H1 (cell line): ENCODE data around the gene GP5.

Experiments used
- CTCF ChIP-seq, 3 experiments: IDR thresholded peaks; 1 replicate in 2 of 3; 2 replicates in 1 of 3; pipeline versions ENCODE4 v1.5.1 to v1.6.1; 2011; ENCODE audit warnings: low read length in 3 of 3, mild to moderate bottlenecking in 3 of 3, inconsistent platforms in 2 of 3, low read depth in 1 of 3, moderate library complexity in 1 of 3; ENCODE audit not compliant: insufficient read depth in 1 of 3; ENCODE audit errors: control extremely low read depth in 1 of 3
- EP300 ChIP-seq, 2 experiments: IDR thresholded peaks; 1 replicate in 1 of 2; 2 replicates in 1 of 2; pipeline ENCODE4 v1.6.1; 2011 to 2012; ENCODE audit warnings: low read depth in 2 of 2, low read length in 2 of 2, mild to moderate bottlenecking in 2 of 2, borderline replicate concordance in 1 of 2, inconsistent platforms in 1 of 2, moderate library complexity in 1 of 2
- KDM1A ChIP-seq: fragments of 200-600, 300-600 bp; sonication (generic); IDR thresholded peaks from 2 replicates; pipeline ENCODE4 v1.7.1; 2016; ENCODE audit warnings: mild to moderate bottlenecking, low read length, borderline replicate concordance
- POLR2A ChIP-seq, 2 experiments: IDR thresholded peaks; 1 replicate in 1 of 2; 2 replicates in 1 of 2; pipeline ENCODE4 v1.6.1; 2011; ENCODE audit warnings: low read depth in 2 of 2, low read length in 2 of 2, mild to moderate bottlenecking in 2 of 2; ENCODE audit errors: control extremely low read depth in 1 of 2
- SIN3A ChIP-seq, 2 experiments: IDR thresholded peaks in 1 of 2; conservative IDR thresholded peaks in 1 of 2; 2 replicates each; pipeline ENCODE4 v1.6.1; 2011 to 2012; ENCODE audit warnings: low read length in 2 of 2, improper control_type of control experiment in 1 of 2, low read depth in 1 of 2, mild to moderate bottlenecking in 1 of 2
- SIX5 ChIP-seq: IDR thresholded peaks from 2 replicates; pipeline ENCODE4 v1.6.1; 2011; ENCODE audit warnings: mild to moderate bottlenecking, low read depth, low read length
- SP4 ChIP-seq: IDR thresholded peaks from 2 replicates; pipeline ENCODE4 v1.6.1; 2012; ENCODE audit warnings: low read length, inconsistent platforms
- TCF12 ChIP-seq: IDR thresholded peaks from 2 replicates; pipeline ENCODE4 v1.6.1; 2011; ENCODE audit warnings: low read depth, mild to moderate bottlenecking, low read length
- USF2 ChIP-seq: IDR thresholded peaks from 2 replicates; pipeline ENCODE4 v1.6.1; 2011; ENCODE audit warnings: low read length, improper control_type of control experiment
- ZNF274 ChIP-seq: IDR thresholded peaks from 2 replicates; pipeline ENCODE4 v1.7.0; 2012; ENCODE audit warnings: low read length, borderline replicate concordance; ENCODE audit errors: extremely low read depth

GRCh38 chr3:194355379-194355778, 43.7 kb downstream of the GP5 start:
- TF ChIP-seq SP4 = no peak
- no peak for TF ChIP-seq SIX5
- TF ChIP-seq POLR2A (IDR thresholded peaks at IDR 0.05; ENCODE audit: control extremely low read depth in 1 of 2, low read depth in 2 of 2, low read length in 2 of 2) = no peak
- TF ChIP-seq ZNF274 = no peak
- TF ChIP-seq USF2 = no peak
- TF ChIP-seq TCF12 = no peak
- no peak for TF ChIP-seq CTCF (IDR thresholded peaks at IDR 0.05; ENCODE audit: control extremely low read depth in 1 of 3, insufficient read depth in 1 of 3, low read depth in 1 of 3, low read length in 3 of 3)
- TF ChIP-seq EP300 (IDR thresholded peaks at IDR 0.05; ENCODE audit: borderline replicate concordance in 1 of 2, low read depth in 2 of 2, low read length in 2 of 2) = no peak
- no peak for TF ChIP-seq SIN3A (conservative IDR thresholded peaks at IDR 0.05 in 1 of 2, IDR thresholded peaks at IDR 0.05 in 1 of 2; ENCODE audit: low read depth in 1 of 2, low read length in 2 of 2)
- TF ChIP-seq KDM1A = no peak
